Activated T-cell treated with anti-CD3 and anti-CD28 coated beads, Interleukin-2, amount 50 U/mL, for 24 hours (primary cell): ENCODE results near the gene COPS4.
"Not testable (repeated sequence)": the region's sequence is repeated elsewhere in the genome, so short reads cannot be mapped to it uniquely, and the experiment has no call there.

ENCODE experiments used
- DNase-seq: peaks from one replicate; pipeline ENCODE4 v3.0.0-alpha.2; 2020
- H3K27ac Mint-ChIP-seq: 2 replicates; pipeline ENCODE4 v1.8.0; 2020; ENCODE audit warnings: mild to moderate bottlenecking, mixed read lengths
- H3K27me3 Mint-ChIP-seq: 2 replicates; pipeline ENCODE4 v1.8.0; 2020; ENCODE audit warnings: mixed read lengths
- H3K36me3 Mint-ChIP-seq: 2 replicates; pipeline ENCODE4 v1.8.0; 2020; ENCODE audit warnings: low read depth, mixed read lengths
- H3K4me1 Mint-ChIP-seq: 2 replicates; pipeline ENCODE4 v1.8.0; 2020; ENCODE audit warnings: low read depth, mixed read lengths
- H3K4me3 Mint-ChIP-seq: 2 replicates; pipeline ENCODE4 v1.8.0; 2020; ENCODE audit warnings: mild to moderate bottlenecking, moderate library complexity, mixed read lengths
- H3K9me3 Mint-ChIP-seq: 2 replicates; pipeline ENCODE4 v1.8.0; 2020; ENCODE audit warnings: mixed read lengths

Gene COPS4

DNA sequence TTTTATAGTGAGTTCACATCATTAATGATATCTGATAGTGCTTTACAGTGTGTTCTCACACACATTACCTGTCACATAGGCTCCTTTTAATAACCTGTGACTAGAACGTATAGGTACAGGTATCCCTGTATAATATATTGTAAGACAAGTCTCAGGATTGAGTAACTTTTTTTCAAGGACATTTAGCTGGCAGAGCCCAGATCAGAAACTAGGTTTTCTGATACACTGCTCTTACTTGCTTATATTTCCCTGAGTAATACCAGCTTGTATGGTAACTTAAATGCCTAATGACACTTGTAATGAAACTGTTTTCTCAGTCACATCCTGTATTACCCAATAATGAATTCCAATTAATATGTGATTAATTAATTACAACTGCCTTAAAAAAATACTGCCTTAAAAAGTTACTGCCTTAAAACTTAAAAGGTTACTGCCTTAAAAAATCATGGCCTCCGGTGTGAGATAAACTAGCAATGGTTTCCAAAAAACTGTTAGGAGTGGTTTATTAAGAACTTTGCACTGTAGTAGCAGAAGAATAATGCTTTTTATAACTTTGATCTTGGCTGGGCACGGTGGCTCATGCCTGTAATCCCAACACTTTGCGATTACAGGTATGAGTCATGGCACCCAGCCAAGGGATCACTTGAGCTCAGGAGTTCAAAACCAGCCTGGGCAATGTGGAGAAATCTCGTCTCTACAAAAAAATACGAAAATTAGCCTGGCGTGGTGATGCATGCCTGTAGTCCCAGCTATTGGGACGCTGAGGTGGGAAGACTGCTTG lies 11.9 kb downstream of the COPS4 start:
- H3K36me3 Mint-ChIP-seq: peaks cover 50% of the 10 kb centered on the region
- no peaks in the 10 kb centered on the region for H3K27me3 Mint-ChIP-seq

GRCh38 chr4:83048781-83049180 lies 13.8 kb downstream of the COPS4 start:
- not testable (repeated sequence) for H3K27me3 Mint-ChIP-seq
- H3K4me1 Mint-ChIP-seq: peaks cover 14% of the 10 kb centered on the region

More for the DNA sequence above, 11.9 kb downstream of the COPS4 start:
- no peak overlapping the region for H3K4me3 Mint-ChIP-seq
- H3K27ac Mint-ChIP-seq: no peak overlapping the region
- peaks cover 20% of the 10 kb centered on the region for H3K4me1 Mint-ChIP-seq
- DNase-seq: no peak
- no peaks in the 10 kb centered on the region for H3K9me3 Mint-ChIP-seq

DNA sequence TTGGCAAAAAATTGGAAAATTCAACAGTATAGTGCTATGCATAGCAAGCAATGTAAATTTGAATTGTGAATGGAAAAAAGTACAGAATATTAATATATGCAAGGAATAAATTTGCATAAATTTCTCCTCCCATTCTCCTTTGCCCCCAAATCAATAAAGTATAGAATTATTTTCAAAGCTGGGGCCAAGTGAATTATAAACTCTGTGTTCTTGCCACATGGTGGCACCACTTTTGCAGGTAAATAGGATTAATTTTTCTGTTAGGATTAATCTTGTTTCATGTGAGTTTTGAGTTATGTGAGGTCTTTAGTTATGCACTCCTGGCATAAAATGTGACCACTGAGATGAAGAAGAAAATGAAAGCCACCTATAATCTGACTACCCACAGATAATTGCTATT lies 19.9 kb downstream of the COPS4 start:
- H3K4me3 Mint-ChIP-seq: no peak overlapping the region
- H3K36me3 Mint-ChIP-seq: peaks cover 67% of the 10 kb centered on the region
- no peaks in the 10 kb centered on the region for H3K27me3 Mint-ChIP-seq
- no peaks in the 10 kb centered on the region for H3K9me3 Mint-ChIP-seq
- no peaks in the 10 kb centered on the region for H3K4me1 Mint-ChIP-seq
- DNase-seq: no peak
- no peak overlapping the region for H3K27ac Mint-ChIP-seq

More at GRCh38 chr4:83048781-83049180, 13.8 kb downstream of the COPS4 start:
- H3K4me3 Mint-ChIP-seq, H3K9me3 Mint-ChIP-seq, H3K27ac Mint-ChIP-seq, DNase-seq: not testable (repeated sequence)
- peaks cover 60% of the 10 kb centered on the region for H3K36me3 Mint-ChIP-seq

DNA sequence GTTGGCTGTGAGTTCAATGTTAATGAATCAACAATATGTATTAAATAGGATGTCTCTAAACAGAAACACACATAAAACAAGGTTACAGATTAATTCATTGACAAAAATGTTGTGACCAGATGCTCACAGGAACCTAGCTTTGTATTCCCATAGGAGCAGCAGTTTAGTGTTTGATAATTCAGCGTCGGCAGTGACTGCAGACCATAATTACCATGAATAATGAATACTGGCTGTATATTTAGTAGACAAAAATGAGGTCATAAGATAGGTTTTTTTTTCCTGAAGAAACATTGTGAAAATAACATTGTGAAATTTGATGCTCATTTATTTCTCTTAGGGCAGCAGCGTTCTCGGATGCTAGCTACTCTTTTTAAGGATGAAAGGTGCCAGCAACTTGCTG lies 27.8 kb downstream of the COPS4 start:
- H3K4me3 Mint-ChIP-seq: no peak overlapping the region
- H3K27me3 Mint-ChIP-seq: no peaks in the 10 kb centered on the region
- peaks cover 78% of the 10 kb centered on the region for H3K36me3 Mint-ChIP-seq
- H3K4me1 Mint-ChIP-seq: no peaks in the 10 kb centered on the region
- no peak for DNase-seq
- H3K27ac Mint-ChIP-seq: no peak overlapping the region
- no peaks in the 10 kb centered on the region for H3K9me3 Mint-ChIP-seq

DNA sequence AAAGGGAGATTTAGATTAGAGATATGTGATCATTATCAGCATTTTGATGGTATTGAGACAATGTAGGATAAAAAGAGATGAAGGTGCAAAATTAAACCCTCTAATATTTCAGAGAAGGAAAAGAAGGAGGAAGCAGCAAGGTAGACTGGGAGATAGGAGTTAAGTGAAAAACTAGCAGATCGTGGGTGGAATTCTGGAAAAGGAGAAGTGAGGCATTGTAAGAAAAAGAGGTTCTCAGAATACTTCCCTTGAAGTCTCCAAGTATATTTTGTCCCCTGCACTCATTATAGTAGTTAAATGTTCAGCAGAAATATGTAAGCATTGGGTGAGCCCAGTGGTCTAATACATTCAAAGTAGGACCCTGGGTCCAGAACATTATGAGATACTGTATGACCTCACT lies 30.3 kb downstream of the COPS4 start:
- Mint-ChIP-seq H3K4me1 (no peaks in the 10 kb centered on the region), H3K4me3 (no peak overlapping the region), H3K9me3 (no peaks in the 10 kb centered on the region), H3K36me3 (peaks cover 80% of the 10 kb centered on the region), H3K27me3 (no peaks in the 10 kb centered on the region), H3K27ac (no peak overlapping the region)
- no peak for DNase-seq

DNA sequence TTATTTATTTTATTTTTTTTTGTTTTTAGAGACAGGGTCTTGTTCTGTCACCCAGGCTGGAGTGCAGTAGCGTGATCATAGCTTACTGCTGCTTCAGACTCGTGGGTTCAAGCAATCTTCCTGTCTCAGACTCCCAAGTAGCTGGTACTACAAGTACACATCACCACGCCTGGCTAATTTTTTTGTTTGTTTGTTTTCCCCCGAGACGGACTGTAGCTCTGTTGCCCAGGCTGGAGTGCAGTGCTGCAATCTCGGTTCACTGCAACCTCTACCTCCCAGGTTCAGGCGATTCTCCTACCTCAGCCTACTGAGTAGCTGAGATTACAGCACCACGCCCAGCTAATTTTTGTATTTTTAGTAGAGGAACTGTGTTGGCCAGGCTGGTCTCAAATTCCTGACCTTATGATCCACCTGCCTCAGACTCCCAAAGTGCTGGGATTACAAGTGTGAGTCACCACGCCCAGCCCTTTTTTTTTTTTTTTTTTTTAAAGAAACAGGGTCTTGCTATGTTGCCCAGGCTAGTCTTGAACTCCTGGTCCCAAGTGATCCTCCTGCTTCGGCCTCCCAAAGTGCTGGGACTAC lies 32.2 kb downstream of the COPS4 start:
- Mint-ChIP-seq H3K27ac (no peak overlapping the region), H3K4me1 (no peaks in the 10 kb centered on the region), H3K36me3 (peaks cover 79% of the 10 kb centered on the region), H3K9me3 (no peaks in the 10 kb centered on the region), H3K27me3 (no peaks in the 10 kb centered on the region), H3K4me3 (no peak overlapping the region)
- DNase-seq: no peak

DNA sequence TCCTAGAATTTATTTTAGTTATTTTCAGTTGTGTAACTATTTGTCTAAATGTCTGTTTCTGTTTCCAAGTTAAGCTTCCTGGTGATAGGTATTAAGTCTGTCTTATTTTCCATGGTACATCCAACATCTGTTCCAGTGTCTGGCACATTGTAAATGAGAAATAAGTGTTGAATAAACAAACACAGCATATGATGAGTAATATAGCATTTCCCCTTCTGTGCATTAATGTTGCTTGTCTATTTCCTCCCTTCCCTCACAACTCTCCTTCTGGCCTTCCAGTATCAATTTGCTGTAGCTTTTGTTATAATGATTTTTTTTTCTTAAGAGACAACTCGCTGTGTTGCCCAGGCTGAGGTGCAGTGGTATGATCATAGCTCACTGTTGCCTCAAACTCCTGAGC lies 36.1 kb downstream of the COPS4 start:
- Mint-ChIP-seq H3K36me3 (peaks cover 71% of the 10 kb centered on the region), H3K27ac (no peak overlapping the region), H3K27me3 (no peaks in the 10 kb centered on the region), H3K9me3 (no peaks in the 10 kb centered on the region), H3K4me1 (peaks cover 7% of the 10 kb centered on the region), H3K4me3 (no peak overlapping the region)
- no peak for DNase-seq

DNA sequence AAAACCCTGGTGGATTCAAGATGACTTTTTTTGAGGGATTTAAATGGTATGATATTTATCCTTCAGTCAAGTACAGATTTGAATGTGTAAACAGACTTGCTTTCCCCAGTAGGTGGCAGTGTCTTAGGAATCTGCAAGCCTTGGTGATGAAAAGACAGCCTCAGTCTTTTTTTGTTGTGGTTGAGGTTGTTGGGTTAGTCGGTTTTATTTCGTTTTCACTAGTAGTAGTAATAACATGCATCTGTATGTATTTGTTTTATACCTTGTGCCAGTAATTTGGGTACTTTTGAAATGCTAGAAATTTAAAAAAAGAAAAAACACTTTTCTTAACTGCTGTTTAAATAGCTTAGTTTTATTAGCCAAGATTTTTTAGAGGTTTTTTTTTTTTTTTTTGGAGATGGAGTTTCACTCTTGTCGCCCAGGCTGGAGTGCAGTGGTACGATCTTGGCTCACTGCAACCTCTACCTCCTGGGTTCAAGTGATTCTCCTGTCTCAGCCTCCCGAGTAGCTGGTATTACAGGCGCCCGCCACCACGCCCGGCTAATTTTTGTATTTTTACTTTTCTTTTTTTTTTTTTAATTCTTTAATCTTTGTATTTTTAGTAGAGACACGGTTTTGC lies 39.2 kb downstream of the COPS4 start:
- H3K27ac Mint-ChIP-seq: peak overlapping the region; percentile 44
- peaks cover 7% of the 10 kb centered on the region for H3K4me1 Mint-ChIP-seq
- H3K27me3 Mint-ChIP-seq: no peaks in the 10 kb centered on the region
- H3K9me3 Mint-ChIP-seq: no peaks in the 10 kb centered on the region
- H3K36me3 Mint-ChIP-seq: peaks cover 57% of the 10 kb centered on the region
- DNase-seq: no peak
- H3K4me3 Mint-ChIP-seq: no peak overlapping the region

DNA sequence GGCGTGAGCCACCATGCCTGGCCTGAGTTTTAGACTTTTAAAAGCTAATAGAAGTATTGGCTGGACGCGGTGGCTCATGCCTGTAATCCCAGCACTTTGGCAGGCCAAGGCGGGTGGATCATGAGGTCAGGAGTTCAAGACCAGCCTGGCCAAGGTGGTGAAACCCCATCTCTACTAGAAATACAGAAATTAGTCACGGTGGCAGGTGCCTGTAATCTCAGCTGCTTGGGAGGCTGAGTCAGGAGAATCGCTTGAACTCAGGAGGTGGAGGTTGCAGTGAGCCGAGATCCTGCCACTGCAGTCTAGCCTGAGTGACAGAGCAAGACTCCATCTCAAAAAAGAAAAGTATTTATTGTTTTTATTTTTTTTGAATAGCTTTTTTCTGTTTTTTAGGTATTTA lies 39.8 kb downstream of the COPS4 start:
- not testable (repeated sequence) for H3K27me3 Mint-ChIP-seq, H3K4me1 Mint-ChIP-seq, DNase-seq, H3K9me3 Mint-ChIP-seq, H3K4me3 Mint-ChIP-seq
- H3K36me3 Mint-ChIP-seq: peaks cover 52% of the 10 kb centered on the region
- H3K27ac Mint-ChIP-seq: peak overlapping the region; percentile 44

GRCh38 chr4:83075311-83076095 lies 40.5 kb downstream of the COPS4 start:
- no peak overlapping the region for H3K4me3 Mint-ChIP-seq
- peaks cover 7% of the 10 kb centered on the region for H3K4me1 Mint-ChIP-seq
- H3K27me3 Mint-ChIP-seq: no peaks in the 10 kb centered on the region
- no peak for DNase-seq
- no peaks in the 10 kb centered on the region for H3K9me3 Mint-ChIP-seq
- peaks cover 45% of the 10 kb centered on the region for H3K36me3 Mint-ChIP-seq
- no peak overlapping the region for H3K27ac Mint-ChIP-seq

GRCh38 chr4:83080561-83080960 lies 45.6 kb downstream of the COPS4 start:
- Mint-ChIP-seq H3K9me3 (no peaks in the 10 kb centered on the region), H3K27me3 (no peaks in the 10 kb centered on the region), H3K36me3 (peaks cover 20% of the 10 kb centered on the region), H3K27ac (no peak overlapping the region), H3K4me3 (no peak overlapping the region), H3K4me1 (peaks cover 17% of the 10 kb centered on the region)
- no peak for DNase-seq

GRCh38 chr4:83082777-83083176 lies 47.8 kb downstream of the COPS4 start:
- Mint-ChIP-seq H3K9me3 (no peaks in the 10 kb centered on the region), H3K27ac (peak overlapping the region; percentile 38)
- no peak for DNase-seq

DNA sequence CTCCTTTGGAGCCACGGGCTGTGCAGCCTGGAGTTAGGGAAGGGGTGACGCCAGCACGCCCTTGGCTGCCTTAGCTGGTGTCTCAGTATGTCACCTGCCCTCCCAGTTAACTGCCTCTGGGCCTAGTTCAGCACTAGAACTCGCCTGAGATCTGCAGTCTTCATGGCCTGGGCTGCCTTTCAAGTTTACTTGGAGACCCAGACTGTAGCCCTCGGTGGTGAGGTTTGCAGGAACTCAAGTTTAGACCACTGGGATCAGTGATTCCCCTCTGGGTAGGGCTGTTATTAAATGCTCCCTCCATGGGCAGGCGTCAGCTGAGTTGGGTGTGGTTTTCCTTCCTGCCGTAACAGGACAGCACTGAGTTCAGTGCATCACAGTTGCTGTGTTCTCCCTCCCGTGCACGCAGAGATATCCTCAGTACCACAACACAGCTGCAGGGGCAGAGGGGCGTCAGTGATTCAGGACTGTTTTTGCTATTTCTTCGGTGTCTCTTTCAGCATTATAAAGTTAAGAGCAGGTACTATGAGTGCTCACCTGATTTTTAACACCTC lies 49.0 kb downstream of the COPS4 start:
- H3K36me3 Mint-ChIP-seq: peaks cover 25% of the 10 kb centered on the region
- H3K4me1 Mint-ChIP-seq: peaks cover 20% of the 10 kb centered on the region
- no peak overlapping the region for H3K4me3 Mint-ChIP-seq
- H3K27ac Mint-ChIP-seq: no peak overlapping the region
- no peaks in the 10 kb centered on the region for H3K27me3 Mint-ChIP-seq
- no peaks in the 10 kb centered on the region for H3K9me3 Mint-ChIP-seq
- no peak for DNase-seq

More at GRCh38 chr4:83082777-83083176, 47.8 kb downstream of the COPS4 start:
- no peaks in the 10 kb centered on the region for H3K27me3 Mint-ChIP-seq
- peaks cover 20% of the 10 kb centered on the region for H3K4me1 Mint-ChIP-seq
- no peak overlapping the region for H3K4me3 Mint-ChIP-seq
- peaks cover 15% of the 10 kb centered on the region for H3K36me3 Mint-ChIP-seq

DNA sequence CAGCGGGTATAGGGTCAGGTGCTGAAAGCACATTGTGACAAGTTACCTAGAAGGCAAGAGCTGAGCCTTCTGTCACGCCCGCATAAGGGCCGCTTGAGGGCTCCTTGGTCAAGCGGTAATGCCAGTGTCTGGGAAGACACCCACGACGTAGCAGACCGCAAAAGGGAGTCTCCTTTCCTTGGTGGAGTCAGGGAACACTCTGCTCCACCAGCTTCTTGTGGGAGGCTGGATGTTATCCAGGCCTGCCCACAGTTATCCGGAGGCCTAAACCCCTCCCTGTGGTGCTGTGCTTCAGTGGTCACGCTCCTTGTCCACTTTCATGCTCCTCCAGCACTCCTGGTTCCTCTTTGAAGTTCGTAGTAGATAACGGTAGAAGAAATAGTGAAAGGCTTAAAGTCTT lies 50.0 kb downstream of the COPS4 start:
- DNase-seq, H3K4me3 Mint-ChIP-seq: not testable (repeated sequence)

More for the DNA sequence above, 50.0 kb downstream of the COPS4 start:
- H3K27ac Mint-ChIP-seq, H3K27me3 Mint-ChIP-seq, H3K9me3 Mint-ChIP-seq: not testable (repeated sequence)
- peaks cover 34% of the 10 kb centered on the region for H3K36me3 Mint-ChIP-seq
- peaks cover 20% of the 10 kb centered on the region for H3K4me1 Mint-ChIP-seq
